Embryonic facial prominence (tissue), 1 donor: Measurements from ENCODE around the gene FAF1.
"Not testable (repeated sequence)": the region's sequence is repeated elsewhere in the genome, so short reads cannot be mapped to it uniquely, and the experiment has no call there.

ENCODE experiments used
- DNase-seq: peaks from one replicate; pipeline ENCODE4 v3.0.0-alpha.2; 2016; ENCODE audit errors: extremely low spot score

FAF1 gene

DNA sequence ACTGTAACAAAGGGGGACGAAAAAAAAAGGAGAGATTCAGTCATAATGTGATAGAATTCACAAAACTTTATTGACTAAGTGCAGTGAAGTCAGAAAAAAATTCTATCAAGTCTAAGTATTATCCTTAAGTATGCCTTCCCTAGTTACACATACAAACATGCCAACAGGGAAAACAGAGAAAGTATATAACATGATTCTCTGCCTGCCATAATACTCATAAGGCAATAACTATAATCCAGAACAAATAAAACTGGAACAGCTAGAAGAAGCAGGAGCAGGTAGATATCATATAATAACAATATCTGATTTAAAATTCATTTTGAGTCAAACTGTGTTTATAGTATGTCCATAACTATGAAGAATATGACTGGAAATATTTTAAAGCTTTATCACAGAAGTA lies 184.3 kb downstream of the FAF1 start:
- DNase-seq: no peak

- DNase-seq: no peak
Measured at GRCh38 chr1:50774759-50775351, 185.2 kb downstream of the FAF1 start.

- DNase-seq: no peak
Measured at GRCh38 chr1:50766688-50767087, 193.4 kb downstream of the FAF1 start.

- not testable (repeated sequence) for DNase-seq
Measured at GRCh38 chr1:50756543-50756942, 203.5 kb downstream of the FAF1 start.

- not testable (repeated sequence) for DNase-seq
Measured at GRCh38 chr1:50754764-50755163, 205.3 kb downstream of the FAF1 start.

GRCh38 chr1:50750021-50750619 lies 209.9 kb downstream of the FAF1 start:
- DNase-seq: no peak

GRCh38 chr1:50747394-50747793 lies 212.7 kb downstream of the FAF1 start:
- no peak for DNase-seq

- DNase-seq: no peak
Measured at GRCh38 chr1:50742523-50742922, 217.5 kb downstream of the FAF1 start.

DNA sequence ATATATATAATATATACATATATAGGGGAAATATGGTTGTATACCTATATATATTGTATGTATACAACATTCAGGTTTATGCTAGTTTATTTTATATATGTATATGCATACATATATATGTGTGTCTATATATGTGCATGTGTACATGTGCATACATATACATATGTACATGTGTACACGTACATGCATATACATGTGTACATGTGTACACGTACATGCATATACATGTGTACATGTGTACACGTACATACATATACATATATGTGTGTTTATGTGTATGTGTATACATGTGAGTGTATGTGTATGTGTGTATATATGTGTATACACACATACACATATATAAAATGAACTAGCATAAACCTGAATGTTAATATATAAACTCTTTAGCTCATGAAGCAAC lies 220.9 kb downstream of the FAF1 start:
- no peak for DNase-seq

- DNase-seq: no peak
Measured at GRCh38 chr1:50735443-50735842, 224.6 kb downstream of the FAF1 start.

DNA sequence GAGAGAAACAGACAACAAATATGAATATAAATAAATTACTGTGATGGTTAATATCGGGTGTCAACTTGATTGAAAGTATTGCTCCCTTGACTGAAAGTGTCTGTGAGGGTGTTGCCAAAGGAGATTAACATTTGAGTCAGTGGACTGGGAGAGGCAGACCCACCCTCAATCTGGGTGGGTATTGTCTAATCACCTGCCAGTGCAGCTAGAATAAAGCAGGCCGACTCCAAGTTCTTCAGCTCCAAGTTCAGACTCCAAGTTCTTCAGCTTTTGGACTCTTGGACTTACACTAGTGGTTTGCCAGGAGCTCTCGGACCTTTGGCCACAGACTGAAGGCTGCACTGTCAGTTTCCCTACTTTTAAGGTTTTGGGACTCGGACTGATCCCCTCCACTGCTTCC lies 232.5 kb downstream of the FAF1 start:
- not testable (repeated sequence) for DNase-seq

- DNase-seq: no peak
Measured at GRCh38 chr1:50724626-50725286, 235.3 kb downstream of the FAF1 start.

DNA sequence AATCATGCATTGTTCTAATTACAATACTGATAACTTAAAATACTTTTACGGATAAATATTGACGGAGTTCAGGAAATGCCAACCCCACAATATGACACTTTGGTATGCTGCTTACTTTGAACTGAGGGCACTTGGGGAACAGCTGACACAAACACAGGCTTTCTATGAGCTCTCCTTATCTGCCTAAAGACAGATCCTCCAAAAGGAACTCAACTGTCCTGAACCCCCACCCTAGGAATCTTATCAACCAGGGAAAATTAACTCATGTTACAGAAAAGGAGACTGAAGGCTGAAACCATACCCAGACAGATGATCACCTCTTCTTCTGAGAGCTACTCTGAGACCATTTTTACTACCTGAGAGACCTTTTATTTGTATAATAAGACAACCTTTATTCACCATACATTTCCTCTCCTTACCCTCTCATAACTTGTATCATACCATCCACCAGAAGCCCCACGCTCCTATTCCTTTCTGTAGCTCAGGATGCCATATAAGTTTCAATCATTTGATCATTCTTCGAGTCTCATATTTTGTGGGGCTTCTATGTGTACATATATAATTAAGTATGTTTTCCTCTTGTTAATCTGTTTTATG lies 239.5 kb downstream of the FAF1 start:
- no peak for DNase-seq

GRCh38 chr1:50719126-50719525 lies 240.9 kb downstream of the FAF1 start:
- DNase-seq: no peak

GRCh38 chr1:50717327-50717726 lies 242.7 kb downstream of the FAF1 start:
- no peak for DNase-seq

- DNase-seq: not testable (repeated sequence)
Measured at GRCh38 chr1:50716455-50716854, 243.6 kb downstream of the FAF1 start.

- DNase-seq: no peak
Measured at GRCh38 chr1:50710099-50710498, 250.0 kb downstream of the FAF1 start.

DNA sequence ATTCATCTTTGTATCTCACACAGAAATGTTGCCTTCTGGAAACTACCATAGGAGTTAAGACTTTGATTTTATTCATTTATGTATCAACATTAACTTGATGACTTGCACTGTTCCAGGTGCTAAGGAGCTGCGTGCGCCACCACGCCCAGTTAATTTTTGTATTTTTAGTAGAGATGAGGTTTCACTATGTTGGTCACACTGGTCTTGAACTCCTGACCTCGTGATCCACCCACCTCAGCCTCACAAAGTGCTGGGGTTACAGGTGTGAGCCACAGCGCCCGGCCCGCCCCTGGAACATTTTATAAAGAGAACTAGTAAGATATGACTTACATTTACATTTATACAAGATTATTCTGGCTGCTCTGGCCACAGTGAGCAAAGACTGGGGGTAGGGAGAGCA lies 252.2 kb downstream of the FAF1 start:
- DNase-seq: no peak

- DNase-seq: no peak
Measured at GRCh38 chr1:50705699-50706098, 254.4 kb downstream of the FAF1 start.

- DNase-seq: no peak
Measured at GRCh38 chr1:50705041-50705440, 255.0 kb downstream of the FAF1 start.

GRCh38 chr1:50704126-50704525 lies 255.9 kb downstream of the FAF1 start:
- DNase-seq: no peak

GRCh38 chr1:50703240-50703639 lies 256.8 kb downstream of the FAF1 start:
- no peak for DNase-seq

DNA sequence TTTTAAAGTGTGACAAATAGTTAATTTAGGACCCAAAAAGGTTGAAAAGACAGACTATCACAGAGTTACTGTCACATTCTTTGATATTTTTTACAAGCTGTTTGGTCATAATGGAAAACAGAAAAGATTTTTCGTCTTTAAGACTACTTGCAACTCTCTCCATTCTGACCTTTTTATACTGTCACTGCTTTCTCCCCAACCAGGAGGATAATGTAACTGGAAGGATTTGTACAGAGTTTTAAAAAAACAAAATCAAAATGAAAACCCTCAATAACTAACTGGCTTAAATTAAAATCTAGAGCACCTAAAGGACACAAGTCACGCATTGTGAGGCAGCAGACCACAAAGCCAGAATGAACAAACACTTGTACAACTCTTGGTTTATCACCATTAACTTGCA lies 257.7 kb downstream of the FAF1 start:
- no peak for DNase-seq
